ENCODE results near the gene SAMSN1. TPM values are rescaled to one million over a fixed set of nuclear protein-coding genes. Genes with fewer than 3 reads are reported as not detected.
A peak's percentile ranks its signal among the peaks of the same experiment; 100 is the strongest.

The SAMSN1 gene
- 0.18 and 4.0 TPM in 2 replicates for total RNA-seq

GRCh38 chr21:14545906-14546480 lies at the start of gene SAMSN1:
SAMSN1 (minus strand) TSS chr21:14546315; CDS start chr21:14546261, 54 bp downstream.
- peak; percentile 32 for DNase-seq (ENCODE audit: low read depth, low spot score)

DNA sequence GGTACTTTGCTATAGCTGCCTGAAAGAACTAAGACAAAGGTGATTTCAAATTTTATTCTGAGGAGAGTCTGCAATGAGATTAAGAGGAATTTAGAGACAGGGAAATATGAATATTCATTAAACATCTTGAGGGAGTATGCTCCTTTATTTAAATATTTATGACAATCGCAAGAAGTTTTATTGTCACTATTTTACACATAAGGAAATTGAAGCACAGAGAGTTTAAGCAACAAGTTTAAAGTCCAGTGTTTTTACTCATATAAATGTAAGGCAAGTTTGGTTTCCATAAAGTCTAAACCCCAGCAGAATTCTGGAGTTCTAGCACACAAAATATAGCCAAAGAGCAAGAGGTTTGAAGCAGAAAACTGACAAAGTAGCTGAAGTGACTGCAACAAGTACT lies 49.3 kb upstream of the SAMSN1 start:
- no peak for DNase-seq (ENCODE audit: low read depth, low spot score)

DNA sequence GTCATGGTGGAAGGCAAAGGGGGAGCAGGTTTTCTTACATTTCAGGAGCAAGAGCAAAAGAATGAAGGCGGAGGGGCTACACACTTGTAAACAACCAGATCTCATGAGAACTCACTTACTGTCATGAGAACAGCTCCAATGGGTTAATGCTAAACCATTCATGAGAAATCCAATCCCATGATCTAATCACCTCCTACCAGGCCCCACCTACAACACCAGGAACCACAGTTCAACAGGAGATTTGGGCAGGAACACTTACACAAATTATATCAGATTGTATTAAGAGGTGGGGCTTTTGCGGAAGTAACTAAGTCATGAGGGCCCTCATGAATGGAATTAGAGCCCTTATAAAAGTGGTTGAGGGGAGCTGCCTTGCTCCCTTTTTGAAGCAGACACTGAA lies 48.9 kb upstream of the SAMSN1 start:
- DNase-seq (ENCODE audit: low read depth, low spot score), result no peak

- no peak for DNase-seq (ENCODE audit: low read depth, low spot score)
These were observed 47.1 kb upstream of the SAMSN1 start for GRCh38 chr21:14593230-14593629.

- no peak for DNase-seq (ENCODE audit: low read depth, low spot score)
These were observed 46.3 kb upstream of the SAMSN1 start for GRCh38 chr21:14592296-14593000.

GRCh38 chr21:14591882-14592281 lies 45.8 kb upstream of the SAMSN1 start:
- no peak for DNase-seq (ENCODE audit: low read depth, low spot score)

GRCh38 chr21:14591377-14591776 lies 45.3 kb upstream of the SAMSN1 start:
- no peak for DNase-seq (ENCODE audit: low read depth, low spot score)

DNA sequence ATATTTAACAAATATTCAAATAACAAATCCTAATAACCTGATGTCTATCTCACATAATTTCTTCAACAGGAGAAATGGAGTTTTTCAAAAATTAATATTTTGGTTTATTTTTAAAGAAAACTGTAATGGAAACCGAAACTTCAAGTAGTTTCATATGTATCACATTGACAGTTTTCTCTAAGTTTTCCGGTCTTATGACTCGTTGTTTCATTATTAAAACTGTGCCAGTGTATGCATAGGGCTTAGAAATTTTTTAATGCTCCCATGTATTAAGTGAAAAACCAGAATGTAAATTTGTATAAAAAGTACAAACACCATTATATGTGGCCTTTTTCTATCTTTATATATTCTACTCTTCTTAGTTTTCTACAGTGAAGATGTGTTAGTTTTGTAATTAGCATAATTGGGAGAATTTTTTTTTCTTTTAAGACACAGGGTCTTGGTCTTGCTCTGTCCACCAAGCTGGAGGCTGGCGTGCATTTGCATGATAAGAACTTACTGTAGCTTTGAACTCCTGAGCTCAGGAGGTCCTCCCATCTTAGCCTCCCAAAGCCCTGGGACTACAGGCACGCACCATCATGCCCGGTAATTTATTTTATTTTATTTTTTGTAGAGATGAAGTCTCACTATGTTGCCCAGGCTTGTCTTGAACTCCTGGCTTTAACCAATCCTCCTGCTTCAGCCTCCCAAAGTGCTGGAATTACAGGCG lies 43.9 kb upstream of the SAMSN1 start:
- no peak for DNase-seq (ENCODE audit: low read depth, low spot score)

- DNase-seq (ENCODE audit: low read depth, low spot score), result no peak
These were observed 41.2 kb upstream of the SAMSN1 start for GRCh38 chr21:14587266-14587665.

GRCh38 chr21:14585122-14585521 lies 39.0 kb upstream of the SAMSN1 start:
- no peak for DNase-seq (ENCODE audit: low read depth, low spot score)

DNA sequence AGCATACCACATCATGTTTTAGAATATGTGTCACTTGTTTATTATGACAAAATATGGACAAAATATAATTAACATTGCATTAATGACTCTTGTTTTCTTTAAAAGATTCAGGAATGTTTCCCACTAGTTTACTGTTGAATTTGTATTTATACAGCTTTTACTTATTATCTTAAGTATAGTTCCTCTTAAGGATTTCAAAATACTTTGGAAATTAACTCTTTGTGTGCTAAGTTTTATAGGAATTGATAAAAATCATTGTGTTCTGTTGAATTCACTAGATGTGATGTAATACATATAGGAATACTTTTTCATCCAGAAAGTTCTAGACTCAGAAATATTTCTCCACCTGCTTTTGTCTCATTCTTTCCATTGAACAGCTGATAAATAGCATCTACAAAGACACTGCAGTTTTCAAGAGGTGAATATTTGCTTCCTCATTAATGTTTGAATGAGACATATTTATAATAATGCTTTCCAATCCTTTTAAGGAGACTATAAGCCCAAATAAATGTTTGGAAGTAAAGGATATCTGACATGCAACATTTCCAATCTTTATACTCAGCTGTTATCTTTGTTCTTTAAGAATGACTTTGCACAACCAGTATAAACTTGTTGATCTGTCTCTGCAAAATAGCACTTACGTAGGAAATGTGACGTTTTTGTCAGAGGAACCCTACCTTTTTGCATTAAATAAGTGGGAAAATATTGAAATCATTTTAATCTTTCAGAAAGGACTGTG lies 38.4 kb upstream of the SAMSN1 start:
- DNase-seq (ENCODE audit: low read depth, low spot score), result no peak

GRCh38 chr21:14583629-14584255 lies 37.6 kb upstream of the SAMSN1 start:
- no peak for DNase-seq (ENCODE audit: low read depth, low spot score)

- no peak for DNase-seq (ENCODE audit: low read depth, low spot score)
These were observed 37.0 kb upstream of the SAMSN1 start for GRCh38 chr21:14582934-14583628.

- DNase-seq (ENCODE audit: low read depth, low spot score), result no peak
These were observed 35.9 kb upstream of the SAMSN1 start for GRCh38 chr21:14581902-14582457.

GRCh38 chr21:14573244-14573643 lies 27.1 kb upstream of the SAMSN1 start:
- DNase-seq (ENCODE audit: low read depth, low spot score), result no peak

- DNase-seq (ENCODE audit: low read depth, low spot score), result no peak
These were observed 26.2 kb upstream of the SAMSN1 start for GRCh38 chr21:14572204-14572780.

- DNase-seq (ENCODE audit: low read depth, low spot score), result no peak
These were observed 23.8 kb upstream of the SAMSN1 start for GRCh38 chr21:14569868-14570267.

GRCh38 chr21:14569026-14569621 lies 23.0 kb upstream of the SAMSN1 start:
- DNase-seq (ENCODE audit: low read depth, low spot score), result no peak

GRCh38 chr21:14567331-14568279 lies 21.5 kb upstream of the SAMSN1 start:
- no peak for DNase-seq (ENCODE audit: low read depth, low spot score)
